Peyer's patch (tissue), 4 donors: ENCODE data around the gene TRAPPC12. TPM values are rescaled to one million over a fixed set of nuclear protein-coding genes. Genes with fewer than 3 reads are reported as not detected.

Experiments
- DNase-seq, 3 donors: peaks; one replicate each; pipeline ENCODE4 v3.0.0-alpha.2; 2017 to 2019
- H3K27ac ChIP-seq, 4 donors: fragments of 200-600 bp; sonication (generic); one replicate each; pipeline ENCODE4 v1.5.1; 2016 to 2019
- H3K27me3 ChIP-seq, 2 donors: fragments of 200-600 bp; sonication (generic); one replicate each; pipeline ENCODE4 v1.5.1; 2019
- H3K36me3 ChIP-seq, 3 donors: fragments of 200-600 bp; sonication (generic); one replicate each; pipeline ENCODE4 v1.5.1; 2016 to 2019
- H3K4me1 ChIP-seq, 4 donors: fragments of 200-600 bp; sonication (generic); one replicate each; pipeline ENCODE4 v1.5.1; 2016 to 2019
- H3K4me3 ChIP-seq, 4 donors: fragments of 200-600 bp; sonication (generic); 1 replicate in 3 of 4; 2 replicates in 1 of 4; pipeline ENCODE4 v1.5.1; 2016 to 2019; ENCODE audit warnings: mild to moderate bottlenecking in 1 of 4
- H3K9me3 ChIP-seq, 4 donors: fragments of 200-600 bp; sonication (generic); one replicate each; pipeline ENCODE4 v1.5.1; 2016 to 2019; ENCODE audit warnings: mild to moderate bottlenecking in 1 of 4
- POLR2A ChIP-seq, 2 donors: fragments of 450-650 bp; IDR thresholded peaks; one replicate each; pipeline ENCODE4 v1.5.1; 2017; ENCODE audit warnings: antibody characterized with exemption in 2 of 2, mild to moderate bottlenecking in 2 of 2, moderate library complexity in 2 of 2
- total RNA-seq, 4 donors: library from RNA; depleted of rRNA; stranded (reverse); fragments of >200 nt; gene quantifications; one replicate each; pipeline ENCODE4 v1.1.0, GENCODE V29; 2016
- TF ChIP-seq, protein P1 (sequence below), 6 experiments: fragments of 450-650 bp in 4 of 6; fragments of 200-600 bp in 2 of 6; sonication (generic) in 1 of 6; IDR thresholded peaks; one replicate each; pipeline ENCODE4 v1.5.1; 2017 to 2019; ENCODE audit warnings: antibody characterized with exemption in 6 of 6, mild to moderate bottlenecking in 3 of 6, moderate library complexity in 1 of 6

Gene TRAPPC12
- total RNA-seq, 4 donors from 2014 or later: 122 to 191 (median 158) TPM

DNA sequence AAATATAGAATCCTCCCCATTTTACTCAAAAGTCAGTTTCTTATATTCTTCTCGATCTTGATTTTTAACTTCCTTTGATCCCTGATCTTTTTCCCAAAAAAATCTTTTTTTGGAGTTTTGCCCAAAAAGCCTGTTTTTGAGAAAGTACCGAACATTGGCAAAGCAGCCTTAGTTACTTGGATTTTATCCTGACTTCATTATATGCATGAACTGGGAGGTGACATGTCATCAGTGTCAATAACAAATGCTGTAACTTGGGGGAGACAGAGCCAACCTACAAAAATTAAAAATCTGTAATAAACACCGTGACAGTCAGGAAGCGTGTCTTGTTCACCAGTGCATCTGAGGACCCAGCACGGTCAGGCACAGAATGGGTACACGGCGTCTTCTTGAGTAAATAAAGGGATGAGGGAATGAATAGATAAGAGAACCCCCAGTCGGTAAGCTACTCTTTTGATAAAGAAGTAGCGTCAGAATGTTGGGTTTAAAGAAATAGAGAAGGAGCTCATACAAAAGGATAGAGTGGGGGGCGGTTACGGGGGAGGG, 24.9 kb downstream of the TRAPPC12 start:
- Histone ChIP-seq H3K27me3 (no peaks in the 10 kb centered on the region), H3K4me1 (no peaks in the 10 kb centered on the region)

DNA sequence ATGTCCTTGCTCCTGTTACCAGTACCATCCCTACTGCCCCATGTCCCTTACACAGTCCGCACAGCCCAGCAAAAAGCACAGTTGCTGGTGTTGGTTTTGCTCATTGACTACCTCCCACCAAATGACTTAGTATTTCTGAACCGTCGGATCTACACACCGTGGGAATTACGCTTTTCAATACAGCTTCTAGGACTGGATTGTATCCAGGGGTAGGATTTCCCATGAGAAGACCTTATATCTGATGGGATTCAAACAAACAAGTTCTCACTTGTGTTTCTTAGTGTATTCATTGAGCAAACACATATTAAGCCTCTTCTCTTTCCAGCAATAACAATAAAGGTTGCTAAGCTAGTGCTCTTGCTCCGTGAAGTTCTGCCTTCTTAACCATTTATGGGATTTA, 25.8 kb downstream of the TRAPPC12 start:
- H3K4me1 ChIP-seq: no peaks in the 10 kb centered on the region
- H3K27me3 ChIP-seq: no peaks in the 10 kb centered on the region
- TF ChIP-seq POLR2A (IDR thresholded peaks at IDR 0.05): no peak
- TF ChIP-seq, protein P1, sequence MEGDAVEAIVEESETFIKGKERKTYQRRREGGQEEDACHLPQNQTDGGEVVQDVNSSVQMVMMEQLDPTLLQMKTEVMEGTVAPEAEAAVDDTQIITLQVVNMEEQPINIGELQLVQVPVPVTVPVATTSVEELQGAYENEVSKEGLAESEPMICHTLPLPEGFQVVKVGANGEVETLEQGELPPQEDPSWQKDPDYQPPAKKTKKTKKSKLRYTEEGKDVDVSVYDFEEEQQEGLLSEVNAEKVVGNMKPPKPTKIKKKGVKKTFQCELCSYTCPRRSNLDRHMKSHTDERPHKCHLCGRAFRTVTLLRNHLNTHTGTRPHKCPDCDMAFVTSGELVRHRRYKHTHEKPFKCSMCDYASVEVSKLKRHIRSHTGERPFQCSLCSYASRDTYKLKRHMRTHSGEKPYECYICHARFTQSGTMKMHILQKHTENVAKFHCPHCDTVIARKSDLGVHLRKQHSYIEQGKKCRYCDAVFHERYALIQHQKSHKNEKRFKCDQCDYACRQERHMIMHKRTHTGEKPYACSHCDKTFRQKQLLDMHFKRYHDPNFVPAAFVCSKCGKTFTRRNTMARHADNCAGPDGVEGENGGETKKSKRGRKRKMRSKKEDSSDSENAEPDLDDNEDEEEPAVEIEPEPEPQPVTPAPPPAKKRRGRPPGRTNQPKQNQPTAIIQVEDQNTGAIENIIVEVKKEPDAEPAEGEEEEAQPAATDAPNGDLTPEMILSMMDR (IDR thresholded peaks at IDR 0.05): no peak
- peaks cover 0 to 42% (median 0%) of the 10 kb centered on the region in 3 donors for H3K36me3 ChIP-seq
- no peak for DNase-seq
- H3K4me3 ChIP-seq: no peak overlapping the region
- no peaks in the 10 kb centered on the region for H3K9me3 ChIP-seq
- H3K27ac ChIP-seq: no peak overlapping the region

More for the DNA sequence above, 24.9 kb downstream of the TRAPPC12 start:
- H3K27ac ChIP-seq: no peak overlapping the region
- TF ChIP-seq, protein P1 (IDR thresholded peaks at IDR 0.05): no peak
- no peak for TF ChIP-seq POLR2A (IDR thresholded peaks at IDR 0.05)
- H3K9me3 ChIP-seq: no peaks in the 10 kb centered on the region
- no peak for DNase-seq
- H3K4me3 ChIP-seq: no peak overlapping the region
- H3K36me3 ChIP-seq: peaks cover 0 to 42% (median 0%) of the 10 kb centered on the region in 3 donors

DNA sequence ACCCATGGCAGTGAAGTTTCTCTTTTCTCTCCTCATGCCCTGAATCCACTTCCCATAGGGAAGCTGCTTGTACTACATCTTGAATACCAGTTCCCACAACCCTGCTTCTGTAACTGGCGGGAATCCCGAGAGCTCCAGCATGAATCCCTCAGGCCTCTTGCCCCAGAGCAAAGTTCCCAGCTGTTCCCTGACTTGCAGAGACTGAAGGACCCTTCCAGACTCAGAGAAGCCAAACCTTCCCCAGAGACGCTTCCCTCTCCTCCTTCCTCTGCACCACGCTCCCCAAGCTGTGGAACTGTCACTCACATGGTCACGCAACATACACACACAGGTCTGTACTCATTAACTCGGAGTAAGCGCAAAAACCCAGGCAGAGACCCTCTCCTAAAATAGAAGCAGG, 26.4 kb downstream of the TRAPPC12 start:
- H3K4me1 ChIP-seq: no peaks in the 10 kb centered on the region
- H3K27me3 ChIP-seq: no peaks in the 10 kb centered on the region
- no peak overlapping the region for H3K4me3 ChIP-seq
- H3K36me3 ChIP-seq: peaks cover 0 to 37% (median 0%) of the 10 kb centered on the region in 3 donors
- H3K27ac ChIP-seq: no peak overlapping the region
- H3K9me3 ChIP-seq: no peaks in the 10 kb centered on the region
- DNase-seq: no peak
- TF ChIP-seq POLR2A (IDR thresholded peaks at IDR 0.05): no peak

DNA sequence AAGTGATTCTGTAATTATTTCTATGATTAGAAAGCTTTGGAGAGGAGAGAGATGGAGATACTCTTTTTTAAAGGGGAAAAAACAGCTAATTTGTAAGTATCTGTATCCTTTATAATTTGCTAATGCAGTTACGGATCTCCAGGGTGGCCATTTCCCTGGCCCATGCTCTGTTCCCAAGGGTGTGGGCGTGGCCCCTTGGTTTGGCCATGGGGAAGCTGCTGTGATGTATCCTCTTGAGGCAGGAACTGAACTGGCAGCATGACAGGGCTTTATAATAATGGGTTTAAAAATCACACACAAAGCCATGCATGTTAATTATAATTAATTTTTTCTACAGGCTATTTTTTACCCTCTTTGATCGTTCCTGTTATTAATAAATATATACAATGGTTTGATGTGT, 27.0 kb downstream of the TRAPPC12 start:
- Histone ChIP-seq H3K27me3 (no peaks in the 10 kb centered on the region), H3K4me1 (no peaks in the 10 kb centered on the region), H3K4me3 (no peak overlapping the region), H3K9me3 (no peaks in the 10 kb centered on the region), H3K27ac (no peak overlapping the region), H3K36me3 (peaks cover 0 to 32% (median 0%) of the 10 kb centered on the region in 3 donors)
- TF ChIP-seq POLR2A (IDR thresholded peaks at IDR 0.05): no peak
- TF ChIP-seq, protein P1 (IDR thresholded peaks at IDR 0.05): no peak
- DNase-seq: no peak

DNA sequence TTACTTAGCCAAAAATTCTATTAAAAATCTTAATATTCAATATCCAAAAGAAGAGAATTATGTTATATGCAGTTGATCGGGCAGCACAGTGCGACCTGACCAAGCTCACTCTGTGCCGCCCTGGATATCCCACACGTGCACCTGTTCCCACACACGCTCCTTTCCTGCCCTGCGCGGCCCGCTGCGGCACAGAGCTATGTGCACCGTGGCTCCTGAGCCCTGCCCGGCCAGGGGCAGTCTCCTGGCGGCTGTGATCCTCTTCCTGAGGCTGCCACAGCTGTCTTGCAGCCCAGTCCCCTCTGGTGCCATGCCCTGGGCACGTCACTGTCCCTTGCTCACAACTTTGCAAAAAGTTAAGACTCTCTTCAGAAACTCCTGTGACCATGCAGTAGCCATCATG, 29.3 kb downstream of the TRAPPC12 start:
- no peak for DNase-seq
- Histone ChIP-seq H3K9me3 (no peaks in the 10 kb centered on the region), H3K4me1 (no peaks in the 10 kb centered on the region), H3K27ac (no peak overlapping the region), H3K4me3 (no peak overlapping the region), H3K27me3 (no peaks in the 10 kb centered on the region), H3K36me3 (peaks cover 0 to 15% (median 0%) of the 10 kb centered on the region in 3 donors)
- no peak for TF ChIP-seq POLR2A (IDR thresholded peaks at IDR 0.05)
- TF ChIP-seq, protein P1 (IDR thresholded peaks at IDR 0.05): no peak

DNA sequence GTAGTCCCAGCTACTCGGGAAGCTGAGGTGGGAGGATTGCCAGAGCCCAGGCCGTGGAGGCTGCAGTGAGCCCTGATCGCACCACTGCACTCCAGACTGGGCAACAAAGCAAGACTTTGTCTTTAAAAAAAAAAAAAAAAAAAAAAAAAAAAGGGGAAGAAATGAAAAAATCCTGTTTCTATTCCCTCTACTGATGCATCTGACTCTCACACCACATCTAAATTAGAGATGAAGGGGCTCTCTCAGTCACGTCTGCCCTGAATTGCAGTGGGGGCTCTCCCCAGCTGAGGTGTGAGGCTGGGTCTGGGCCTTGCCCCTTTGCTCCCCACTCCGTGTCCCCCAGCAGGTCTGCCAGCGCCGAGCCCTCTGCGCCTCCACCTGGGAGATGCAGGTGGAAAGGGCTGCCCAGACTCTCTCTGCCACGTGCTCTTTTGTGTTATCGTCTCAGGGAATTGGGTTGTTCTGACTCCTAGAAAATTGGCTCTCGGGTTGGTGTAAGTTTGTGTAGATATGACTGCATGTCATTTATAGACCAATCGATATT, 30.2 kb downstream of the TRAPPC12 start:
- TF ChIP-seq, protein P1 (IDR thresholded peaks at IDR 0.05): no peak
- no peak for TF ChIP-seq POLR2A (IDR thresholded peaks at IDR 0.05)
- Histone ChIP-seq H3K27me3 (no peaks in the 10 kb centered on the region), H3K9me3 (no peaks in the 10 kb centered on the region), H3K4me3 (no peak overlapping the region), H3K4me1 (no peaks in the 10 kb centered on the region), H3K36me3 (peaks cover 0 to 18% (median 0%) of the 10 kb centered on the region in 3 donors), H3K27ac (no peak overlapping the region)
- no peak for DNase-seq
